ENCODE results near the gene BIVM. TPM values are rescaled to one million over a fixed set of nuclear protein-coding genes. Genes with fewer than 3 reads are reported as not detected.
A peak's percentile ranks its signal among the peaks of the same experiment; 100 is the strongest.

The BIVM gene
- total and polyA plus RNA-seq, 7 experiments from 2014 or later, result 2.6 to 31.2 (median 4.3) TPM

DNA sequence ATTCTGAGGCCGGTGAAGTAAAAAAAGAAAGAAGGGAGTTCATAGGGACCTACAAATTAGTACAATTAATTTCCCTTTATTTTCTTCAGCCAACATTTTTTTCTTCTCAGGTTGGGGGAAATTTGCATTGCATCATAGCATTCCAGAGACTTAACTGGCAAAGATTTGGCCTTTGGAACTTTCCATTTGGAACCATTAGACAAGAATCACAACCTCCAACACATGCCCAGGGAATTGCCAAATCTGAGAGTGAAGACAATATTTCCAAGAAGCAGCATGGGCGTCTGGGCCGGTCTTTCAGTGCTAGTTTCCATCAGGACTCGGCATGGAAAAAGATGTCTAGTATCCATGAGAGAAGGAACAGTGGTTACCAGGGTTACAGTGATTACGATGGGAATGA lies 40.5 kb downstream of the BIVM start:
- Histone ChIP-seq H3K4me1 (ENCODE audit: control insufficient read depth in 2 of 2, insufficient read depth in 2 of 2, low read length in 2 of 2) (no peaks in the 10 kb centered on the region), H3K27ac (ENCODE audit: low read depth, low read length) (no peak overlapping the region), H3K27me3 (ENCODE audit: control insufficient read depth in 2 of 2, insufficient read depth in 2 of 2, low read length in 2 of 2) (no peaks in the 10 kb centered on the region), H3K4me3 (ENCODE audit: low read length) (no peak overlapping the region), H3K36me3 (ENCODE audit: control insufficient read depth in 2 of 3, insufficient read depth in 3 of 3, low read length in 3 of 3) (no peaks in the 10 kb centered on the region), H3K9me3 (ENCODE audit: control insufficient read depth in 2 of 3, low read length in 3 of 3) (no peaks in the 10 kb centered on the region)
- ATAC-seq, result no peak
- Mint-ChIP-seq H3K4me3 (no peak overlapping the region), H3K27me3 (no peaks in the 10 kb centered on the region), H3K36me3 (peaks cover 0 to 16% (median 3%) of the 10 kb centered on the region in 5 donors), H3K4me1 (peaks cover 0 to 3% (median 2%) of the 10 kb centered on the region in 7 donors), H3K27ac (peak overlapping the region in 1 of 9 donors; percentile 28), H3K9me3 (no peaks in the 10 kb centered on the region)
- DNase-seq, result no peak
- ChIA-PET POLR2A (interaction anchor here (0.6 kb wide), 1 partner anchor 246 kb away, joined by 3 read pairs; no protein-coding TSS in a partner anchor), CTCF (no interaction called here)
- intact Hi-C loops (cut with micrococcal nuclease), result no loop called here

DNA sequence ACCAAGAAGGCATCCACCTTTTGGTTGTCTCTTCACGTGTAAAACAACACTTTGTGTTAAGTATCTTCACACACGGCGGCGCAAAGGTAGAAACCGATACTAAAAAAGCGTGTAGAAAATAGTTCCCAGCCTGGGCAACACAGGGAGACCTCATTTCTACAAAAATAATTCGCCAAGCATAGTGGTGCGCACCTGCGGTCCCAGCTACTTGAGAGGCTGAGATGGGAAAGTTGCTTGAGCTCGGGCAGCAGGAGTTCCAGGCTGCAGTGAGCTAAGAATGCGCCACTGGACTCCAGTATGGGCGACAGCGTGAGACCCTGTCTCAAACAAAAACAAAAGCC lies 46.3 kb downstream of the BIVM start:
- DNase-seq (no peak), ATAC-seq (peak; percentile 44)
- ChIA-PET POLR2A (interaction anchor here (0.7 to 6.7 kb wide), 20 partner anchors 8 to 1221 kb away, joined by 3 to 351 read pairs (median 6); partner anchors contain the start of genes TEX30 and TPP2), CTCF (interaction anchor here (0.6 to 3.6 kb wide), 4 partner anchors 240 to 265 kb away, joined by 3 to 26 read pairs (median 3); partner anchors contain the start of gene TPP2)
- no peaks in the 10 kb centered on the region for H3K9me3 ChIP-seq (ENCODE audit: control insufficient read depth in 2 of 3, low read length in 3 of 3)
- H3K27ac ChIP-seq (ENCODE audit: low read depth, low read length), result peak overlapping the region; percentile 97
- H3K4me3 ChIP-seq (ENCODE audit: low read length), result peak overlapping the region; percentile 98
- H3K4me1 Mint-ChIP-seq, result peaks cover 26 to 47% (median 37%) of the 10 kb centered on the region in 7 donors
- intact Hi-C loops (cut with micrococcal nuclease), result loop anchor here (1.0 to 10.0 kb wide), 9 partner anchors 45 to 1703 kb away; partner anchors contain the start of genes TEX30 (in 1 of the 2) and TPP2 (in 1 of the 2)
- peaks cover 0 to 4% (median 0%) of the 10 kb centered on the region in 5 donors for H3K27me3 Mint-ChIP-seq
- H3K27me3 ChIP-seq (ENCODE audit: control insufficient read depth in 2 of 2, insufficient read depth in 2 of 2, low read length in 2 of 2), result no peaks in the 10 kb centered on the region
- H3K4me3 Mint-ChIP-seq, result peak overlapping the region; percentile 86 to 100 (median 96)
- peak overlapping the region; percentile 93 to 100 (median 99) for H3K27ac Mint-ChIP-seq
- H3K4me1 ChIP-seq (ENCODE audit: control insufficient read depth in 2 of 2, insufficient read depth in 2 of 2, low read length in 2 of 2), result peaks cover 19 to 29% of the 10 kb centered on the region in 2 donors
- H3K36me3 Mint-ChIP-seq, result peaks cover 0 to 6% (median 0%) of the 10 kb centered on the region in 5 donors
- H3K36me3 ChIP-seq (ENCODE audit: control insufficient read depth in 2 of 3, insufficient read depth in 3 of 3, low read length in 3 of 3), result peaks cover 0 to 7% (median 0%) of the 10 kb centered on the region in 3 experiments
- H3K9me3 Mint-ChIP-seq, result peaks cover 0 to 5% (median 0%) of the 10 kb centered on the region in 11 donors

DNA sequence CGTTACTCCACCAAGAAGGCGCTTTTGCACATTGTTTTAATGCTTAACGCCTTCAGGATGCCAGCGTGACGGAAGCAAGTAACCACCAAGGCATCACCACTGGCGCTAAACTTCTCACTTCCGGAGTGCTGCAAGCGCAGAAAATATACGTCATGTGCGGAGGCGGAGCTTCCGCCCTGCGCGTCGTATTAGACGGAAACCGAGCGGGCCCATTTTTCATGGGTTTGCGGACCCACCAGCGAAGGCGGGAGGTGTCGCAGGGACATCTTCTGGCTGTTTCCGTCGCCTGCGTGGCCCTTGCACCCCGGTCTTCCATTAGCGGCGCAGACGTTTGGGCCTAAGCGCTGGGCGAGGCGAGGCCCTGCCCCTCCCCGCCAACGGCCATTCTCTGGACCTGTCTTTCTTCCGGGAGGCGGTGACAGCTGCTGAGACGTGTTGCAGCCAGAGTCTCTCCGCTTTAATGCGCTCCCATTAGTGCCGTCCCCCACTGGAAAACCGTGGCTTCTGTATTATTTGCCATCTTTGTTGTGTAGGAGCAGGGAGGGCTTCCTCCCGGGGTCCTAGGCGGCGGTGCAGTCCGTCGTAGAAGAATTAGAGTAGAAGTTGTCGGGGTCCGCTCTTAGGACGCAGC lies 46.8 kb downstream of the BIVM start, which contains the start of gene ERCC5:
ERCC5 (plus strand) TSS at position 403 of the 631 bp plus-strand sequence. CDS start 235 bp downstream, outside the sequence.
- CTCF ChIA-PET, result interaction anchor here (0.6 to 3.6 kb wide), 9 partner anchors 74 to 266 kb away, joined by 3 to 26 read pairs (median 3); partner anchors contain the start of gene TPP2
- intact Hi-C loops (cut with micrococcal nuclease), result loop anchor here (1.0 to 10.0 kb wide), 11 partner anchors 25 to 1703 kb away; partner anchors contain the start of genes TEX30 (in 2 of the 2) and TPP2 (in 2 of the 2)
- H3K27ac Mint-ChIP-seq, result peak within 1 kb of the TSS; percentile 93 to 100 (median 99)
- POLR2A ChIA-PET, result interaction anchor here (0.6 to 6.7 kb wide), 27 partner anchors 9 to 1221 kb away, joined by 3 to 351 read pairs (median 5); partner anchors contain the start of genes TEX30 and TPP2
- peaks cover 0 to 5% (median 0%) of the 10 kb centered on the region in 11 donors for H3K9me3 Mint-ChIP-seq
- Histone ChIP-seq H3K4me3 (ENCODE audit: low read length) (peak within 1 kb of the TSS; percentile 98), H3K27me3 (ENCODE audit: control insufficient read depth in 2 of 2, insufficient read depth in 2 of 2, low read length in 2 of 2) (no peaks in the 10 kb centered on the region), H3K36me3 (ENCODE audit: control insufficient read depth in 2 of 3, insufficient read depth in 3 of 3, low read length in 3 of 3) (peaks cover 0 to 7% (median 0%) of the 10 kb centered on the region in 3 experiments), H3K4me1 (ENCODE audit: control insufficient read depth in 2 of 2, insufficient read depth in 2 of 2, low read length in 2 of 2) (peaks cover 19 to 34% of the 10 kb centered on the region in 2 donors), H3K27ac (ENCODE audit: low read depth, low read length) (peak within 1 kb of the TSS; percentile 97), H3K9me3 (ENCODE audit: control insufficient read depth in 2 of 3, low read length in 3 of 3) (no peaks in the 10 kb centered on the region)
- DNase-seq, result peak; percentile 93 to 99 (median 97)
- peaks cover 31 to 52% (median 42%) of the 10 kb centered on the region in 7 donors for H3K4me1 Mint-ChIP-seq
- H3K4me3 Mint-ChIP-seq, result peak within 1 kb of the TSS; percentile 86 to 100 (median 96)
- peaks cover 0 to 4% (median 0%) of the 10 kb centered on the region in 5 donors for H3K27me3 Mint-ChIP-seq
- H3K36me3 Mint-ChIP-seq, result peaks cover 0 to 8% (median 3%) of the 10 kb centered on the region in 5 donors
- peak; percentile 89 for ATAC-seq

DNA sequence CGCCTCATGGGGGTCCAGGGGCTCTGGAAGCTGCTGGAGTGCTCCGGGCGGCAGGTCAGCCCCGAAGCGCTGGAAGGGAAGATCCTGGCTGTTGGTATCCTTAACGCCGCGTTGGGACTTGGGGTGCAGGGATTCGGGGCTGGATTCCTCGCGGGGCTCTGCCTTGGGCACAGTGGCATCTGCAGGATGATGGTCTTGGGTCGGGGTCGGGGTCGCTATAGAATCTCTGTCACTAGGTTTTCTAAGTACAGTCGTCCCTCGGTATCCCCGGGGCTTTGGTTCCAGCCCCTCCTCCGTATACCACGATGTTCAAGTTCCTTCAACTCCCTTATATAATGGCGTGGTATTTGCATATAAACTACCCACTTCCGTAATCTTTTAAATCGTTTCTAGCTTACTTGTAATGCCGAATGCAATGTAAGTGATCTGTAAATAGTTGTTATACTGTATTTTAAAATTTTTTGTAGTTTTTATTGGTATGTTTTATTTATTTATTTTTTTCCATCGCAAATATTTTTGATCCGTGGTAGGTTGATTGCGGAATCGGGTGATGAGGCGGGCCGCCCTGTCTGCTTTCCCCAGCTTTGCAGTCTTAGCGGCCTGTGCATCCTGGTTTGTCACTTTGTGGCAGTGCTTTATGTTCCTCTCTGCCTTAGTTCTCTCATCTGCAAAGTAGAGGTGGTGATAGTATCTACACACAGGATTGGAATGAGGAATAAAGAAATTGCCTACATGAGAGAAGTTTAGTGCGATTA lies 47.5 kb downstream of the BIVM start:
- intact Hi-C loops (cut with micrococcal nuclease), result loop anchor here (1.0 to 10.0 kb wide), 11 partner anchors 24 to 1704 kb away; partner anchors contain the start of genes TEX30 (in 1 of the 2) and TPP2 (in 1 of the 2)
- H3K4me3 Mint-ChIP-seq, result peak overlapping the region; percentile 86 to 100 (median 96)
- ATAC-seq (peak; percentile 59), DNase-seq (peak in 8 of 9 donors; percentile 44 to 77 (median 70))
- H3K27me3 ChIP-seq (ENCODE audit: control insufficient read depth in 2 of 2, insufficient read depth in 2 of 2, low read length in 2 of 2), result no peaks in the 10 kb centered on the region
- POLR2A ChIA-PET, result interaction anchor here (0.6 to 6.7 kb wide), 27 partner anchors 9 to 1222 kb away, joined by 3 to 351 read pairs (median 5); partner anchors contain the start of genes TEX30 and TPP2
- H3K27ac ChIP-seq (ENCODE audit: low read depth, low read length), result peak overlapping the region; percentile 97
- peak overlapping the region; percentile 93 to 100 (median 99) for H3K27ac Mint-ChIP-seq
- peak overlapping the region; percentile 98 for H3K4me3 ChIP-seq (ENCODE audit: low read length)
- H3K27me3 Mint-ChIP-seq, result peaks cover 0 to 4% (median 0%) of the 10 kb centered on the region in 5 donors
- H3K4me1 Mint-ChIP-seq, result peaks cover 34 to 53% (median 43%) of the 10 kb centered on the region in 7 donors
- H3K4me1 ChIP-seq (ENCODE audit: control insufficient read depth in 2 of 2, insufficient read depth in 2 of 2, low read length in 2 of 2), result peaks cover 19 to 34% of the 10 kb centered on the region in 2 donors
- H3K9me3 Mint-ChIP-seq, result peaks cover 0 to 5% (median 0%) of the 10 kb centered on the region in 11 donors
- CTCF ChIA-PET, result interaction anchor here (0.7 to 3.6 kb wide), 6 partner anchors 75 to 267 kb away, joined by 3 to 26 read pairs (median 4); partner anchors contain the start of gene TPP2
- peaks cover 0 to 7% (median 0%) of the 10 kb centered on the region in 3 experiments for H3K36me3 ChIP-seq (ENCODE audit: control insufficient read depth in 2 of 3, insufficient read depth in 3 of 3, low read length in 3 of 3)
- peaks cover 0 to 9% (median 3%) of the 10 kb centered on the region in 5 donors for H3K36me3 Mint-ChIP-seq
- no peaks in the 10 kb centered on the region for H3K9me3 ChIP-seq (ENCODE audit: control insufficient read depth in 2 of 3, low read length in 3 of 3)

DNA sequence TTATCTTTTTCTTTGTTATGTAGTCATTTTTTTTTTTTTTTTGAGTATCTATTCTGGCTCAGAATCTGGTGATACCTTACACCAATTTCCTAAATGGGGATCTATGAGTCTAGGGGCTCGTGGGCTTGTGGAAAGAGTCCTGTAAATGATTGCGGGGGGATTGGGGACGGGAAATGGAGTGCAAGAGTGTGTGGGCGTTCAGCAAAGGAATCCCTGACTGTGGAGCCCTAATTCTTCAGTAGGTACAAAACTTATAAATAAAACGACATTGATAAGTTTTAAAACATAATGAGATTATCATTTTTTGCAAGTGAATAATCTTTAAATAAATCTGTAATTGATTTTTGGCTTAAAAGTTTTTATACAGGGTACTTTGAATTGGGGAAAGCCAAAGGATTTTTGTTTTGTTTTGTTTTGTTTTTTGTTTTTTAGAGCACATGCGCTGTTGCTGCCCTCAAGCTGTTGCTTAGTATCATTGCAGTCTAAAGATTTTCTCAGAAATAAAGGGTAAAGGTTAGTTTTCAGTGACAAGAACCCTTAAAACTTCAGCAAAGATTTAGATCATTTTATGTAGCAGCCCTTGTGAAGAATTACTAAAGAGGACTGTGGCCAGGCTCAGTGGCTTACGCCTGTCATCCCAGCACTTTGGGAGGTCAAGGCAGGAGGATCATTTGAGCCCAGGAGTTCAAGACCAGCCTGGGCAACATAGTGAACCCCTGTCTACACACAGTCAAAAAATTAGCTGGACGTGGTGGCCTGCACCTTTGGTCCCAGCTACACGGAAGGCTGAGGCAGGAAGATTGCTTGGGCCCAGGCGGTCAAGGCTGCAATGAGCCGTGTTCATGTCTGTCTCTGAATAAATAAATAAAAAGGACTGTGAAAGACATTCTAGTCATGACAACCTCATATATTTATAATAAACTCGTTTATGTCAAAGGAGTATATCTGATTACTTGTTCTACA lies 48.6 kb downstream of the BIVM start:
- peaks cover 0 to 9% (median 3%) of the 10 kb centered on the region in 5 donors for H3K36me3 Mint-ChIP-seq
- DNase-seq, result peak in 6 of 9 donors; percentile 22 to 58 (median 47)

More for the DNA sequence above, 48.6 kb downstream of the BIVM start:
- Histone ChIP-seq H3K4me3 (ENCODE audit: low read length) (peak overlapping the region; percentile 98), H3K36me3 (ENCODE audit: control insufficient read depth in 2 of 3, insufficient read depth in 3 of 3, low read length in 3 of 3) (peaks cover 0 to 7% (median 0%) of the 10 kb centered on the region in 3 experiments), H3K27ac (ENCODE audit: low read depth, low read length) (peak overlapping the region; percentile 97), H3K27me3 (ENCODE audit: control insufficient read depth in 2 of 2, insufficient read depth in 2 of 2, low read length in 2 of 2) (no peaks in the 10 kb centered on the region), H3K4me1 (ENCODE audit: control insufficient read depth in 2 of 2, insufficient read depth in 2 of 2, low read length in 2 of 2) (peaks cover 19 to 34% of the 10 kb centered on the region in 2 donors), H3K9me3 (ENCODE audit: control insufficient read depth in 2 of 3, low read length in 3 of 3) (no peaks in the 10 kb centered on the region)
- ATAC-seq, result no peak
- intact Hi-C loops (cut with micrococcal nuclease), result loop anchor here (1.0 to 10.0 kb wide), 9 partner anchors 23 to 1705 kb away; no protein-coding TSS in a partner anchor
- Mint-ChIP-seq H3K4me1 (peaks cover 35 to 63% (median 51%) of the 10 kb centered on the region in 7 donors), H3K27me3 (peaks cover 0 to 4% (median 0%) of the 10 kb centered on the region in 5 donors), H3K4me3 (peak overlapping the region; percentile 86 to 100 (median 96)), H3K9me3 (peaks cover 0 to 5% (median 0%) of the 10 kb centered on the region in 11 donors), H3K27ac (peak overlapping the region; percentile 93 to 100 (median 99))
- POLR2A ChIA-PET, result interaction anchor here (0.6 to 6.7 kb wide), 10 partner anchors 23 to 1223 kb away, joined by 3 to 351 read pairs (median 4); partner anchors contain the start of genes TEX30 and TPP2
- CTCF ChIA-PET, result interaction anchor here (0.5 to 3.6 kb wide), 6 partner anchors 23 to 1631 kb away, joined by 3 to 27 read pairs (median 3); partner anchors contain the start of genes TEX30 and TPP2

All from naive thymus-derived CD4-positive, alpha-beta T cell (primary cell).